H1 (cell line): ENCODE data around the gene NCK1. TPM values are rescaled to one million over a fixed set of nuclear protein-coding genes. Genes with fewer than 3 reads are reported as not detected.

Experiments used
- BACH1 ChIP-seq: IDR thresholded peaks from 2 replicates; pipeline ENCODE4 v1.6.1; 2012; ENCODE audit warnings: low read length, improper control_type of control experiment
- BCL11A ChIP-seq, 2 experiments: IDR thresholded peaks; one replicate each; pipeline ENCODE4 v1.6.1; 2011; ENCODE audit warnings: low read depth in 2 of 2, low read length in 2 of 2, mild to moderate bottlenecking in 2 of 2
- CBX5 ChIP-seq: fragments of 300-800, 300-1000 bp; sonication (generic); IDR thresholded peaks from 2 replicates; pipeline ENCODE4 v1.7.1; 2016; ENCODE audit warnings: antibody characterized with exemption, low read length, low read depth
- CHD2 ChIP-seq: IDR thresholded peaks from 2 replicates; pipeline ENCODE4 v1.6.1; 2012; ENCODE audit warnings: low read length, improper control_type of control experiment
- CREB1 ChIP-seq: IDR thresholded peaks from 2 replicates; pipeline ENCODE4 v1.6.1; 2012; ENCODE audit warnings: inconsistent platforms
- EGR1 ChIP-seq: IDR thresholded peaks from 2 replicates; pipeline ENCODE4 v1.6.1; 2011; ENCODE audit warnings: low read depth, low read length, borderline replicate concordance
- FOSL1 ChIP-seq: IDR thresholded peaks from 2 replicates; pipeline ENCODE4 v1.6.1; 2011; ENCODE audit warnings: mild to moderate bottlenecking, low read depth, low read length, moderate library complexity; ENCODE audit not compliant: insufficient read depth
- GTF2F1 ChIP-seq: IDR thresholded peaks from 2 replicates; pipeline ENCODE4 v1.6.1; 2012; ENCODE audit warnings: low read depth, low read length, improper control_type of control experiment, borderline replicate concordance
- KDM1A ChIP-seq: fragments of 200-600, 300-600 bp; sonication (generic); IDR thresholded peaks from 2 replicates; pipeline ENCODE4 v1.7.1; 2016; ENCODE audit warnings: mild to moderate bottlenecking, low read length, borderline replicate concordance
- KDM4A ChIP-seq: IDR thresholded peaks from one replicate; pipeline ENCODE4 v1.7.1; 2012; ENCODE audit warnings: low read depth, mild to moderate bottlenecking, moderate library complexity, low read length, inconsistent platforms; ENCODE audit not compliant: severe bottlenecking
- NANOG ChIP-seq: IDR thresholded peaks from 2 replicates; pipeline ENCODE4 v1.6.1; 2011; ENCODE audit warnings: low read length, low read depth, mild to moderate bottlenecking, inconsistent platforms; ENCODE audit not compliant: insufficient read depth, poor library complexity, severe bottlenecking
- POU5F1 ChIP-seq: IDR thresholded peaks from 2 replicates; pipeline ENCODE4 v1.6.1; 2011; ENCODE audit warnings: low read depth, mild to moderate bottlenecking, low read length, moderate library complexity
- RAD21 ChIP-seq, 2 experiments: IDR thresholded peaks in 1 of 2; conservative IDR thresholded peaks in 1 of 2; 2 replicates each; pipeline ENCODE4 v1.6.1; 2011; ENCODE audit warnings: low read depth in 2 of 2, low read length in 2 of 2, improper control_type of control experiment in 1 of 2, inconsistent platforms in 1 of 2, mild to moderate bottlenecking in 1 of 2, moderate library complexity in 1 of 2
- RBBP5 ChIP-seq: IDR thresholded peaks from 2 replicates; pipeline ENCODE4 v1.7.1; 2012; ENCODE audit warnings: low read depth, mild to moderate bottlenecking, inconsistent platforms, low read length, moderate library complexity, borderline replicate concordance
- RNF2 ChIP-seq: fragments of 200-900, 300-1000 bp; sonication (generic); IDR thresholded peaks from 2 replicates; pipeline ENCODE4 v1.7.1; 2016; ENCODE audit warnings: borderline replicate concordance, low read depth, mild to moderate bottlenecking, antibody characterized with exemption, low read length; ENCODE audit not compliant: poor library complexity, severe bottlenecking; ENCODE audit errors: missing control alignments
- SAP30 ChIP-seq: fragments of 300-600 bp; sonication (generic); IDR thresholded peaks from 2 replicates; pipeline ENCODE4 v1.7.1; 2012; ENCODE audit warnings: low read length, moderate library complexity, mild to moderate bottlenecking, inconsistent platforms; ENCODE audit not compliant: insufficient read depth, insufficient replicate concordance
- SIN3A ChIP-seq, 2 experiments: IDR thresholded peaks in 1 of 2; conservative IDR thresholded peaks in 1 of 2; 2 replicates each; pipeline ENCODE4 v1.6.1; 2011 to 2012; ENCODE audit warnings: low read length in 2 of 2, improper control_type of control experiment in 1 of 2, low read depth in 1 of 2, mild to moderate bottlenecking in 1 of 2
- SP1 ChIP-seq: IDR thresholded peaks from 2 replicates; pipeline ENCODE4 v1.6.1; 2011; ENCODE audit warnings: low read depth, low read length
- SP2 ChIP-seq: IDR thresholded peaks from 2 replicates; pipeline ENCODE4 v1.6.1; 2012; ENCODE audit warnings: mild to moderate bottlenecking, low read length, inconsistent platforms
- SP4 ChIP-seq: IDR thresholded peaks from 2 replicates; pipeline ENCODE4 v1.6.1; 2012; ENCODE audit warnings: low read length, inconsistent platforms
- SUZ12 ChIP-seq: fragments of 200-600 bp; sonication (generic); IDR thresholded peaks from 2 replicates; pipeline ENCODE4 v1.6.1; 2012; ENCODE audit warnings: mild to moderate bottlenecking, inconsistent platforms, low read length, moderate library complexity, mixed read lengths
- TBP ChIP-seq: IDR thresholded peaks from 2 replicates; pipeline ENCODE4 v1.6.1; 2011; ENCODE audit warnings: low read depth, low read length, improper control_type of control experiment
- polyA plus RNA-seq, 7 experiments: library from polyadenylated mRNA; depleted of rRNA in 3 of 7; stranded (reverse) in 5 of 7; unstranded in 2 of 7; fragments of >200 nt in 5 of 7; fragments of 200-250 nt in 2 of 7; gene quantifications; 1 replicate in 5 of 7; 2 replicates in 1 of 7; 4 replicates in 1 of 7; pipeline versions ENCODE4 v1.2.1 to v1.2.3, GENCODE V29; 2011 to 2013; ENCODE audit warnings: missing spikeins in 2 of 7, mixed read lengths in 2 of 7
- total RNA-seq: library from RNA; stranded (reverse); fragmentation: NEBNext Ultra II Directional; extraction: Animal tissue kit (Norgen Biotek cat#: 25700); gene quantifications from 2 replicates; pipeline ENCODE4 v1.2.1, GENCODE V29; 2021

The NCK1 gene
- total and polyA plus RNA-seq, 2 of the 8 experiments (the other 6 are each of a cell fraction or from before 2014, with no cell fraction given), result 10.0 to 28.5 TPM

GRCh38 chr3:136861890-136862616, at the start of gene NCK1 (continued):
- TF ChIP-seq SAP30, result no peak
- peak; percentile 51 for TF ChIP-seq SP2
- TF ChIP-seq SP1, result peak; percentile 81
- peak; percentile 33; the same call in 1 of the 2 replicates for TF ChIP-seq BACH1
- peak; percentile 98 for TF ChIP-seq RBBP5
- TF ChIP-seq RAD21 (IDR thresholded peaks at IDR 0.05 in 1 of 2, conservative IDR thresholded peaks at IDR 0.05 in 1 of 2; ENCODE audit: low read depth in 2 of 2, low read length in 2 of 2), result 0 out of 4 replicates have a peak, but pooled peaks of 1 of the 2 experiments have one; percentile 10
- no peak for TF ChIP-seq BCL11A (IDR thresholded peaks at IDR 0.05; ENCODE audit: low read depth in 2 of 2, low read length in 2 of 2)
- TF ChIP-seq EGR1, result no peak
- no peak for TF ChIP-seq SUZ12
- peak in 1 of 2 experiments; percentile 77; a peak in 1 of 4 replicates for TF ChIP-seq SIN3A (conservative IDR thresholded peaks at IDR 0.05 in 1 of 2, IDR thresholded peaks at IDR 0.05 in 1 of 2; ENCODE audit: low read depth in 1 of 2, low read length in 2 of 2)
- peak; percentile 57; the same call in 1 of the 2 replicates for TF ChIP-seq CHD2
- no peak for TF ChIP-seq FOSL1
- TF ChIP-seq NANOG, result no peak
- no peak for TF ChIP-seq POU5F1
- no peak for TF ChIP-seq GTF2F1
- peak; percentile 98 for TF ChIP-seq KDM4A
- TF ChIP-seq KDM1A, result no peak
- peak; percentile 36; the same call in 1 of the 2 replicates for TF ChIP-seq SP4
- TF ChIP-seq CBX5, result no peak
- TF ChIP-seq TBP, result peak; percentile 53; the same call in 1 of the 2 replicates
- TF ChIP-seq CREB1, result peak; percentile 84
- no peak for TF ChIP-seq RNF2
